Measurements from ENCODE around the gene CRADD.

GRCh38 chr12:93722835-93723567 lies 45.8 kb downstream of the CRADD start:
- TF ChIP-seq CTCF (IDR thresholded peaks at IDR 0.05 in 4 of 5, conservative IDR thresholded peaks at IDR 0.05 in 1 of 5), result no peak
- TF ChIP-seq POLR2A (IDR thresholded peaks at IDR 0.05), result no peak

All from gastrocnemius medialis (tissue), 4 donors.